ENCODE results near the gene CCND1. TPM values are rescaled to one million over a fixed set of nuclear protein-coding genes. Genes with fewer than 3 reads are reported as not detected.

The CCND1 gene
- total RNA-seq, 3 donors from 2014 or later (not counting 1 experiment from before 2014, with no cell fraction given), result 1.4 to 2.3 (median 2.3) TPM

DNA sequence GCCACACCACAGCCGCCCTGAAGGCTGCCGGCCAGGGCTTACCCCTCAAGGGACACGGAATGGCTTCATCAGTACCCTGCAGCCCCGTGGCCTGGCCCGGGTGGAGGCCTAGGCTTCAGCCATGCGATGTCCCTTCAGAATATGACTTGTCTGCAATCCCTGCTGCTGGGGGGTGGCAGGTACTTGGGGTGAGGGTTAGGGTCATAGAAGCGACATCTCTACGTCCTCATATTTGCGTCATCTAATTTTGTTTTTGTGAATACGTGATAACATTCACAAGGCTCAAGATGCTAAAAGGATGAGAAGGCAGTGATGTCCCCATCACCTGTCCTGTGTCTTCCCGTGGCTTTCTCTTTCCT is 6.4 kb downstream of the CCND1 start:
- Histone ChIP-seq H3K36me3 (ENCODE audit: control insufficient read depth, insufficient read depth, low read length) (no peaks in the 10 kb centered on the region), H3K27me3 (ENCODE audit: control insufficient read depth, insufficient read depth, low read length) (no peaks in the 10 kb centered on the region), H3K9me3 (ENCODE audit: control insufficient read depth, insufficient read depth, low read length) (no peaks in the 10 kb centered on the region), H3K4me1 (ENCODE audit: control insufficient read depth, insufficient read depth, low read length) (peaks cover 10% of the 10 kb centered on the region), H3K27ac (ENCODE audit: low read length) (no peak overlapping the region), H3K4me3 (ENCODE audit: low read length) (no peak overlapping the region)
- ATAC-seq (no peak), DNase-seq (no peak)
- intact Hi-C loops (cut with micrococcal nuclease), result no loop called here
- H3K9me3 Mint-ChIP-seq, result no peaks in the 10 kb centered on the region
- H3K4me3 Mint-ChIP-seq, result no peak overlapping the region
- 94% methylated on average over 11 of the region's 11 CpGs for WGBS (ENCODE audit: insufficient coverage)
- no peaks in the 10 kb centered on the region for H3K36me3 Mint-ChIP-seq
- no peaks in the 10 kb centered on the region for H3K4me1 Mint-ChIP-seq
- no peaks in the 10 kb centered on the region for H3K27me3 Mint-ChIP-seq (ENCODE audit: low read depth in 2 of 2)
- TF ChIP-seq, protein P1, sequence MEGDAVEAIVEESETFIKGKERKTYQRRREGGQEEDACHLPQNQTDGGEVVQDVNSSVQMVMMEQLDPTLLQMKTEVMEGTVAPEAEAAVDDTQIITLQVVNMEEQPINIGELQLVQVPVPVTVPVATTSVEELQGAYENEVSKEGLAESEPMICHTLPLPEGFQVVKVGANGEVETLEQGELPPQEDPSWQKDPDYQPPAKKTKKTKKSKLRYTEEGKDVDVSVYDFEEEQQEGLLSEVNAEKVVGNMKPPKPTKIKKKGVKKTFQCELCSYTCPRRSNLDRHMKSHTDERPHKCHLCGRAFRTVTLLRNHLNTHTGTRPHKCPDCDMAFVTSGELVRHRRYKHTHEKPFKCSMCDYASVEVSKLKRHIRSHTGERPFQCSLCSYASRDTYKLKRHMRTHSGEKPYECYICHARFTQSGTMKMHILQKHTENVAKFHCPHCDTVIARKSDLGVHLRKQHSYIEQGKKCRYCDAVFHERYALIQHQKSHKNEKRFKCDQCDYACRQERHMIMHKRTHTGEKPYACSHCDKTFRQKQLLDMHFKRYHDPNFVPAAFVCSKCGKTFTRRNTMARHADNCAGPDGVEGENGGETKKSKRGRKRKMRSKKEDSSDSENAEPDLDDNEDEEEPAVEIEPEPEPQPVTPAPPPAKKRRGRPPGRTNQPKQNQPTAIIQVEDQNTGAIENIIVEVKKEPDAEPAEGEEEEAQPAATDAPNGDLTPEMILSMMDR (IDR thresholded peaks at IDR 0.05), result no peak
- H3K27ac Mint-ChIP-seq, result no peak overlapping the region

GRCh38 chr11:69647761-69648497 is 7.0 kb downstream of the CCND1 start:
- Mint-ChIP-seq H3K27ac (no peak overlapping the region), H3K4me3 (no peak overlapping the region), H3K36me3 (no peaks in the 10 kb centered on the region), H3K27me3 (ENCODE audit: low read depth in 2 of 2) (no peaks in the 10 kb centered on the region), H3K9me3 (no peaks in the 10 kb centered on the region), H3K4me1 (no peaks in the 10 kb centered on the region)
- Histone ChIP-seq H3K4me3 (ENCODE audit: low read length) (no peak overlapping the region), H3K4me1 (ENCODE audit: control insufficient read depth, insufficient read depth, low read length) (peaks cover 10% of the 10 kb centered on the region), H3K36me3 (ENCODE audit: control insufficient read depth, insufficient read depth, low read length) (no peaks in the 10 kb centered on the region), H3K27me3 (ENCODE audit: control insufficient read depth, insufficient read depth, low read length) (no peaks in the 10 kb centered on the region), H3K27ac (ENCODE audit: low read length) (no peak overlapping the region), H3K9me3 (ENCODE audit: control insufficient read depth, insufficient read depth, low read length) (no peaks in the 10 kb centered on the region)
- 62% methylated on average over 28 of the region's 28 CpGs for WGBS (ENCODE audit: insufficient coverage)
- DNase-seq (no peak), ATAC-seq (no peak)
- TF ChIP-seq, protein P1 (IDR thresholded peaks at IDR 0.05), result no peak
- intact Hi-C loops (cut with micrococcal nuclease), result no loop called here

GRCh38 chr11:69648679-69649575 is 8.0 kb downstream of the CCND1 start:
- H3K9me3 Mint-ChIP-seq, result no peaks in the 10 kb centered on the region
- no peak overlapping the region for H3K4me3 Mint-ChIP-seq
- H3K27ac Mint-ChIP-seq, result no peak overlapping the region
- Histone ChIP-seq H3K9me3 (ENCODE audit: control insufficient read depth, insufficient read depth, low read length) (no peaks in the 10 kb centered on the region), H3K4me1 (ENCODE audit: control insufficient read depth, insufficient read depth, low read length) (peaks cover 4% of the 10 kb centered on the region), H3K27me3 (ENCODE audit: control insufficient read depth, insufficient read depth, low read length) (no peaks in the 10 kb centered on the region), H3K36me3 (ENCODE audit: control insufficient read depth, insufficient read depth, low read length) (no peaks in the 10 kb centered on the region), H3K4me3 (ENCODE audit: low read length) (no peak overlapping the region), H3K27ac (ENCODE audit: low read length) (no peak overlapping the region)
- WGBS (ENCODE audit: insufficient coverage), result 91% methylated on average over 37 of the region's 37 CpGs
- TF ChIP-seq, protein P1 (IDR thresholded peaks at IDR 0.05), result no peak
- ATAC-seq (no peak), DNase-seq (no peak)
- H3K4me1 Mint-ChIP-seq, result no peaks in the 10 kb centered on the region
- intact Hi-C loops (cut with micrococcal nuclease), result no loop called here
- no peaks in the 10 kb centered on the region for H3K36me3 Mint-ChIP-seq
- no peaks in the 10 kb centered on the region for H3K27me3 Mint-ChIP-seq (ENCODE audit: low read depth in 2 of 2)
